GM23338 (cell line): Measurements from ENCODE around the gene NFYB. TPM values are rescaled to one million over a fixed set of nuclear protein-coding genes. Genes with fewer than 3 reads are reported as not detected.

Experiments
- ATAC-seq: fragments of 200-7000 bp; cut with Tn5 transposase; 3 replicates; pipeline ENCODE4 v1.9.1; 2020
- DNase-seq: peaks from one replicate; pipeline ENCODE4 v3.0.0-alpha.2; 2015; ENCODE audit warnings: low spot score
- H2AFZ ChIP-seq: fragments of 200-600 bp; sonication (generic); 2 replicates; pipeline ENCODE4 v1.8.0; 2016; ENCODE audit warnings: antibody characterized with exemption, mild to moderate bottlenecking, moderate library complexity
- H3F3A ChIP-seq: fragments of 200-600 bp; sonication (generic); replicated peaks from 2 replicates; pipeline ENCODE4 v1.8.0; 2017; ENCODE audit warnings: antibody characterized with exemption, mixed run types, low read depth
- H3K27ac ChIP-seq: fragments of 200-600 bp; sonication (generic); 2 replicates; pipeline ENCODE4 v1.6.1; 2016; ENCODE audit warnings: low read depth
- H3K27me3 ChIP-seq: fragments of 200-600 bp; sonication (generic); 2 replicates; pipeline ENCODE4 v1.8.0; 2016; ENCODE audit warnings: mild to moderate bottlenecking, mixed run types, moderate library complexity; ENCODE audit not compliant: insufficient read depth
- H3K36me3 ChIP-seq: fragments of 200-600 bp; sonication (generic); 2 replicates; pipeline ENCODE4 v1.8.0; 2016; ENCODE audit warnings: mild to moderate bottlenecking; ENCODE audit not compliant: insufficient read depth
- H3K4me1 ChIP-seq: fragments of 200-600 bp; sonication (generic); 2 replicates; pipeline ENCODE4 v1.8.0; 2016; ENCODE audit warnings: mild to moderate bottlenecking, moderate library complexity; ENCODE audit not compliant: insufficient read depth
- H3K4me2 ChIP-seq: fragments of 200-600 bp; sonication (generic); 2 replicates; pipeline ENCODE4 v1.7.1; 2017; ENCODE audit warnings: mixed run types
- H3K4me3 ChIP-seq: fragments of 200-600 bp; sonication (generic); 2 replicates; pipeline ENCODE4 v1.6.1; 2016; ENCODE audit warnings: mixed run types
- H3K79me2 ChIP-seq: fragments of 200-600 bp; sonication (generic); replicated peaks from 2 replicates; pipeline ENCODE4 v1.8.0; 2017; ENCODE audit warnings: mild to moderate bottlenecking; ENCODE audit not compliant: insufficient read depth
- H3K9me2 ChIP-seq: fragments of 200-600 bp; sonication (generic); 2 replicates; pipeline ENCODE4 v1.8.0; 2017; ENCODE audit not compliant: insufficient read depth
- H4K20me1 ChIP-seq: fragments of 200-600 bp; sonication (generic); replicated peaks from 2 replicates; pipeline ENCODE4 v1.8.0; 2017; ENCODE audit warnings: mild to moderate bottlenecking; ENCODE audit not compliant: insufficient read depth
- H3K27ac Mint-ChIP-seq: 2 replicates; pipeline ENCODE4 v1.8.0; 2020; ENCODE audit warnings: inconsistent platforms, mild to moderate bottlenecking, moderate library complexity, mixed read lengths
- H3K27me3 Mint-ChIP-seq: 3 replicates; pipeline ENCODE4 v1.8.0; 2022; ENCODE audit warnings: low read depth, mild to moderate bottlenecking, moderate library complexity, mixed read lengths, inconsistent platforms; ENCODE audit not compliant: insufficient read depth, poor library complexity
- H3K36me3 Mint-ChIP-seq: 3 replicates; pipeline ENCODE4 v1.8.0; 2021; ENCODE audit warnings: low read depth, mild to moderate bottlenecking, inconsistent platforms, moderate library complexity, mixed read lengths
- H3K4me1 Mint-ChIP-seq: 3 replicates; pipeline ENCODE4 v1.8.0; 2020; ENCODE audit warnings: mild to moderate bottlenecking, inconsistent platforms, mixed read lengths
- H3K4me3 Mint-ChIP-seq: 3 replicates; pipeline ENCODE4 v1.8.0; 2021; ENCODE audit warnings: moderate library complexity, mild to moderate bottlenecking, inconsistent platforms, mixed read lengths
- H3K9me3 Mint-ChIP-seq: 3 replicates; pipeline ENCODE4 v1.8.0; 2020; ENCODE audit warnings: moderate library complexity, mild to moderate bottlenecking, inconsistent platforms, mixed read lengths
- EZH2 ChIP-seq: fragments of 200-600 bp; sonication (generic); IDR thresholded peaks from one replicate; pipeline ENCODE4 v1.8.0; 2017; ENCODE audit warnings: antibody characterized with exemption, mild to moderate bottlenecking, low read depth; ENCODE audit not compliant: unreplicated experiment
- POLR2AphosphoS5 ChIP-seq: IDR thresholded peaks from 2 replicates; pipeline ENCODE4 v1.6.1; 2016; ENCODE audit warnings: antibody characterized with exemption, low read depth
- ZNF114 ChIP-seq: fragments of 250-450 bp; sonication (Bioruptor Pico); IDR thresholded peaks from 2 replicates; pipeline ENCODE4 v1.5.0; 2020; ENCODE audit warnings: mild to moderate bottlenecking, moderate library complexity
- ZNF462 ChIP-seq: fragments of 250-450 bp; sonication (Bioruptor Pico); IDR thresholded peaks from 2 replicates; pipeline ENCODE4 v1.5.0; 2020; ENCODE audit warnings: mild to moderate bottlenecking, moderate library complexity
- polyA plus RNA-seq: library from polyadenylated mRNA; unstranded; fragments of >200 nt; fragmentation: Nextera tagmentation; extraction: Ambion mirVana; gene quantifications from 2 replicates; pipeline ENCODE4 v1.2.1, GENCODE V29; 2016
- total RNA-seq: library from RNA; depleted of rRNA; stranded (reverse); fragments of >200 nt; shearing (Covaris generic); gene quantifications from 2 replicates; pipeline ENCODE4 v1.2.3, GENCODE V29; 2014
- TF ChIP-seq, protein P1 (sequence below): IDR thresholded peaks from 2 replicates; pipeline ENCODE4 v1.6.1; 2016; ENCODE audit warnings: antibody characterized with exemption
- TF ChIP-seq, protein P2 (sequence below), 2 experiments: fragments of 200-600 bp in 1 of 2; sonication (generic) in 1 of 2; conservative IDR thresholded peaks; 2 replicates each; pipeline versions ENCODE4 v1.5.1 to v1.6.1; 2016 to 2017; ENCODE audit warnings: antibody characterized with exemption in 2 of 2, low read depth in 2 of 2, mild to moderate bottlenecking in 2 of 2, moderate library complexity in 1 of 2

Gene NFYB
- total and polyA plus RNA-seq, 2 experiments from 2014 or later: 32.7 to 67.2 TPM

- no peak for TF ChIP-seq ZNF462 (CRISPR knock-in tag)
Measured at GRCh38 chr12:104106965-104107364, 31.0 kb downstream of the NFYB start (continued).

- Histone ChIP-seq H4K20me1 (no peaks in the 10 kb centered on the region), H3K27ac (no peak overlapping the region), H2AFZ (no peak overlapping the region), H3K4me1 (peaks cover 18% of the 10 kb centered on the region), H3K27me3 (no peaks in the 10 kb centered on the region), H3K9me2 (no peaks in the 10 kb centered on the region), H3K36me3 (no peaks in the 10 kb centered on the region), H3K4me3 (no peak overlapping the region), H3F3A (no peaks in the 10 kb centered on the region), H3K79me2 (no peaks in the 10 kb centered on the region), H3K4me2 (no peak overlapping the region)
- Mint-ChIP-seq H3K4me3 (no peak overlapping the region), H3K27ac (no peak overlapping the region), H3K9me3 (no peaks in the 10 kb centered on the region), H3K36me3 (no peaks in the 10 kb centered on the region), H3K4me1 (peaks cover 16% of the 10 kb centered on the region), H3K27me3 (no peaks in the 10 kb centered on the region)
- ATAC-seq (no peak), DNase-seq (no peak)
- TF ChIP-seq POLR2AphosphoS5 (no peak), ZNF114 (CRISPR knock-in tag) (no peak), ZNF462 (CRISPR knock-in tag) (no peak), EZH2 (no peak)
- TF ChIP-seq, protein P1, sequence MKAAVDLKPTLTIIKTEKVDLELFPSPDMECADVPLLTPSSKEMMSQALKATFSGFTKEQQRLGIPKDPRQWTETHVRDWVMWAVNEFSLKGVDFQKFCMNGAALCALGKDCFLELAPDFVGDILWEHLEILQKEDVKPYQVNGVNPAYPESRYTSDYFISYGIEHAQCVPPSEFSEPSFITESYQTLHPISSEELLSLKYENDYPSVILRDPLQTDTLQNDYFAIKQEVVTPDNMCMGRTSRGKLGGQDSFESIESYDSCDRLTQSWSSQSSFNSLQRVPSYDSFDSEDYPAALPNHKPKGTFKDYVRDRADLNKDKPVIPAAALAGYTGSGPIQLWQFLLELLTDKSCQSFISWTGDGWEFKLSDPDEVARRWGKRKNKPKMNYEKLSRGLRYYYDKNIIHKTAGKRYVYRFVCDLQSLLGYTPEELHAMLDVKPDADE: no peak
- TF ChIP-seq, protein P2, sequence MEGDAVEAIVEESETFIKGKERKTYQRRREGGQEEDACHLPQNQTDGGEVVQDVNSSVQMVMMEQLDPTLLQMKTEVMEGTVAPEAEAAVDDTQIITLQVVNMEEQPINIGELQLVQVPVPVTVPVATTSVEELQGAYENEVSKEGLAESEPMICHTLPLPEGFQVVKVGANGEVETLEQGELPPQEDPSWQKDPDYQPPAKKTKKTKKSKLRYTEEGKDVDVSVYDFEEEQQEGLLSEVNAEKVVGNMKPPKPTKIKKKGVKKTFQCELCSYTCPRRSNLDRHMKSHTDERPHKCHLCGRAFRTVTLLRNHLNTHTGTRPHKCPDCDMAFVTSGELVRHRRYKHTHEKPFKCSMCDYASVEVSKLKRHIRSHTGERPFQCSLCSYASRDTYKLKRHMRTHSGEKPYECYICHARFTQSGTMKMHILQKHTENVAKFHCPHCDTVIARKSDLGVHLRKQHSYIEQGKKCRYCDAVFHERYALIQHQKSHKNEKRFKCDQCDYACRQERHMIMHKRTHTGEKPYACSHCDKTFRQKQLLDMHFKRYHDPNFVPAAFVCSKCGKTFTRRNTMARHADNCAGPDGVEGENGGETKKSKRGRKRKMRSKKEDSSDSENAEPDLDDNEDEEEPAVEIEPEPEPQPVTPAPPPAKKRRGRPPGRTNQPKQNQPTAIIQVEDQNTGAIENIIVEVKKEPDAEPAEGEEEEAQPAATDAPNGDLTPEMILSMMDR (conservative IDR thresholded peaks at IDR 0.05; ENCODE audit: low read depth in 2 of 2): no peak
Measured at GRCh38 chr12:104105461-104105860, 32.5 kb downstream of the NFYB start.
